HEK293T (cell line): ENCODE results near the gene RPS25.
"Not testable (repeated sequence)": the region's sequence is repeated elsewhere in the genome, so short reads cannot be mapped to it uniquely, and the experiment has no call there.

Experiments used
- CTCF ChIA-PET: fragments of 350-600 bp; formaldehyde crosslinking; extraction: SDS; loops from one replicate; lab custom pipeline; 2021; ENCODE audit warnings: antibody characterized with exemption, inconsistent platforms; lab: Yijun Ruan, JAX
- POLR2A ChIA-PET: fragments of 350-600 bp; formaldehyde crosslinking; extraction: SDS; loops from one replicate; lab custom pipeline; 2020; ENCODE audit warnings: antibody characterized with exemption, inconsistent platforms; lab: Yijun Ruan, JAX
- DNase-seq: peaks from one replicate; pipeline ENCODE4 v3.0.0; 2012; ENCODE audit warnings: mixed read lengths; ENCODE audit errors: extremely low spot score
- ARNT ChIP-seq: fragments of 450-650 bp; IDR thresholded peaks from 2 replicates; pipeline ENCODE4 v1.6.1; 2017; ENCODE audit warnings: mild to moderate bottlenecking
- BHLHE40 ChIP-seq: fragments of 450-650 bp; IDR thresholded peaks from 2 replicates; pipeline ENCODE4 v1.6.1; 2016; ENCODE audit warnings: mild to moderate bottlenecking, moderate library complexity, borderline replicate concordance
- CTBP1 ChIP-seq: fragments of 450-650 bp; IDR thresholded peaks from 2 replicates; pipeline ENCODE4 v1.6.1; 2016; ENCODE audit warnings: borderline replicate concordance
- ELF4 ChIP-seq: fragments of 450-650 bp; IDR thresholded peaks from 2 replicates; pipeline ENCODE4 v1.6.1; 2017; ENCODE audit warnings: antibody characterized with exemption
- FOXA1 ChIP-seq: fragments of 450-650 bp; IDR thresholded peaks from 2 replicates; pipeline ENCODE4 v1.6.1; 2016; ENCODE audit warnings: mild to moderate bottlenecking
- FOXK2 ChIP-seq: fragments of 450-650 bp; IDR thresholded peaks from 2 replicates; pipeline ENCODE4 v1.6.1; 2016; ENCODE audit warnings: mild to moderate bottlenecking
- FOXM1 ChIP-seq: fragments of 450-650 bp; IDR thresholded peaks from 2 replicates; pipeline ENCODE4 v1.6.1; 2017; ENCODE audit warnings: mild to moderate bottlenecking, borderline replicate concordance
- HDGF ChIP-seq: fragments of 450-650 bp; IDR thresholded peaks from 2 replicates; pipeline ENCODE4 v1.6.1; 2017; ENCODE audit warnings: antibody characterized with exemption, borderline replicate concordance
- L3MBTL2 ChIP-seq: fragments of 450-650 bp; conservative IDR thresholded peaks from 2 replicates; pipeline ENCODE4 v1.6.1; 2016; ENCODE audit warnings: mild to moderate bottlenecking
- LEF1 ChIP-seq: fragments of 450-650 bp; IDR thresholded peaks from 2 replicates; pipeline ENCODE4 v1.6.1; 2017; ENCODE audit warnings: mild to moderate bottlenecking, borderline replicate concordance
- NFRKB ChIP-seq: fragments of 450-650 bp; IDR thresholded peaks from 2 replicates; pipeline ENCODE4 v1.6.1; 2016; ENCODE audit warnings: mild to moderate bottlenecking, moderate library complexity
- SP1 ChIP-seq: fragments of 450-650 bp; IDR thresholded peaks from 2 replicates; pipeline ENCODE4 v1.6.1; 2017
- SUZ12 ChIP-seq: fragments of 450-650 bp; IDR thresholded peaks from 2 replicates; pipeline ENCODE4 v1.6.1; 2016; ENCODE audit warnings: mild to moderate bottlenecking
- TARDBP ChIP-seq: fragments of 450-650 bp; IDR thresholded peaks from 2 replicates; pipeline ENCODE4 v1.6.1; 2016
- ZNF384 ChIP-seq: fragments of 450-650 bp; IDR thresholded peaks from 2 replicates; pipeline ENCODE4 v1.6.1; 2016
- TF ChIP-seq, protein P1 (sequence below): fragments of 450-650 bp; IDR thresholded peaks from 2 replicates; pipeline ENCODE4 v1.6.1; 2016

The RPS25 gene

DNA sequence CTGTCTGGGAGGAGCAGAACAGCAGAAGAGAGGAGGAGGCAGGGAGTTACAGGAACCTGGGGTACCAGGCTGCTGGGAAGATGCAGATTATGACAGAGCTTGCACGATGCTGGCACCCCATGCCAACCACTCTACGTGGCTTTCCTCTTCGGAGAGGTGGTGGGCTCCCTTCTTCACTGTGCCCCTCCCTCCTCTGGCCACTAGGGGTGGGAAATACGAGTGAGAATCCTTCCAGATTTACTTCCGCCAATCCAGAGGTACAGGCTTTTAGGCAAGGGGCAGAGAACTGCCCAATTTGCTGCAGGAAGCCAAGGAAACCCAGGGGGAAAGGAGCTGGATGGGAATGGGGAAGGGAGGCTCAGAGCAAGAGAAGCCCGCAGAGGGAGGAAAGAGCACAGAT lies 26.6 kb upstream of the RPS25 start:
- TF ChIP-seq, protein P1, sequence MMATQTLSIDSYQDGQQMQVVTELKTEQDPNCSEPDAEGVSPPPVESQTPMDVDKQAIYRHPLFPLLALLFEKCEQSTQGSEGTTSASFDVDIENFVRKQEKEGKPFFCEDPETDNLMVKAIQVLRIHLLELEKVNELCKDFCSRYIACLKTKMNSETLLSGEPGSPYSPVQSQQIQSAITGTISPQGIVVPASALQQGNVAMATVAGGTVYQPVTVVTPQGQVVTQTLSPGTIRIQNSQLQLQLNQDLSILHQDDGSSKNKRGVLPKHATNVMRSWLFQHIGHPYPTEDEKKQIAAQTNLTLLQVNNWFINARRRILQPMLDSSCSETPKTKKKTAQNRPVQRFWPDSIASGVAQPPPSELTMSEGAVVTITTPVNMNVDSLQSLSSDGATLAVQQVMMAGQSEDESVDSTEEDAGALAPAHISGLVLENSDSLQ, result no peak
- no peak for TF ChIP-seq FOXA1
- TF ChIP-seq ARNT, result no peak
- CTCF ChIA-PET, result no interaction called here
- peak; percentile 39 for DNase-seq
- POLR2A ChIA-PET, result no interaction called here

DNA sequence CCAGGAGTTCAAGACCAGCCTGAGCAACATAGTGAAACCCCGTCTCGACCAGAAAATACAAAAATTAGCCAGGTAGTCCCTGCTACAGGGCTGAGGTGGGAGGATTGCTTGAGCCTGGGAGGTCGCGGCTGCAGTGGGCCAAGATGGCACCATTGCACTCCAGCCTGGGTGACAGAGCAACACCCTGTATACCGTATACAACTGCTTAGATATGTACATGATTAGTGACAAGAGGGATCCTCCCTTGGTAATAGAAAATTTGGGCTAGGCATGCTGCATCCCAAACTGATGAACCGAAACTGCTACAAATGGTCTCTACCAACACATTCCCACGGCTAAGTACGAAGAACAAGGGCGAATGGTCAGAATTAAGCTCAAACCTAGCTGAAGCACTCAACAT lies 24.8 kb upstream of the RPS25 start:
- ChIA-PET CTCF (interaction anchor here (1.0 kb wide), 1 partner anchor 12 kb away, joined by 6 read pairs; the partner anchor contains the start of gene SLC37A4), POLR2A (interaction anchor here (1.4 kb wide), 1 partner anchor 19 kb away, joined by 3 read pairs; no protein-coding TSS in a partner anchor)
- TF ChIP-seq FOXK2, result no peak
- no peak for TF ChIP-seq SP1
- TF ChIP-seq, protein P1, result no peak
- no peak for TF ChIP-seq BHLHE40
- TF ChIP-seq HDGF, result no peak
- TF ChIP-seq TARDBP, result no peak
- TF ChIP-seq CTBP1, result no peak
- TF ChIP-seq L3MBTL2, result no peak
- TF ChIP-seq LEF1, result no peak
- TF ChIP-seq NFRKB, result no peak
- no peak for TF ChIP-seq FOXA1
- TF ChIP-seq ZNF384, result no peak
- TF ChIP-seq SUZ12, result no peak
- TF ChIP-seq ARNT, result no peak
- DNase-seq, result no peak

DNA sequence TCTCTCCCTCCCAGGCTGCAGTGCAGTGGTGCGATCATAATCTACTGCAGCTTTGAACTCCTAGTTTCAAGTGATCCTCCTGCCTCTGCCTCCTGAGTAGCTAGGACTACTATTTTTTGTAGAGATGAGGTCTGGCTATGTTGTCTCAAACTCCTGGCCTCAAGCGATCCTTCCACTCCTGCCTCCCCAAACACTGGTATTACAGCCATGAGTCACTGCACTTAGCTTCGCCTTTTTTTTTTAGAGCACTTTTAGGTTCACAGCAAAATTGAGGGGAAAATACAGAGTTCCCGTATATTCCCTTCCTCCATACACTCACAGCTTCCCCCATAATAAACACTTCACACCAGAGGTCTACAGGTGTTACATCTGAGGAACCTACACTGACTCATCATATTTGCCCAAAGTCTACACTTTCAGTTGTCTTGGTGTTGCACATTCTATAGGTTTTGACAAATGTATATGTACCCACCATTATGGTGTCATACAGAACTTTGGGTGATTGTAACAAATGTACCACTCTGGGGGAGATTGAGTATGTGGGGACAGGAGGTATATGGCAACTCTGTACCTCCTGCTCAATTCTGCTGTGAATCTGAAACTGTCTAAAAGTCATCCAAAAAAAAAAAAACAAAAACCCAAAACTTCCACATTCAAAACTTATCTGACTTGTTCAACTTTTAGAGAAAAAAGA lies 23.8 kb upstream of the RPS25 start:
- POLR2A ChIA-PET, result no interaction called here
- CTCF ChIA-PET, result no interaction called here
- DNase-seq, result no peak
- TF ChIP-seq CTBP1 (no peak), NFRKB (no peak), SP1 (no peak), L3MBTL2 (no peak), FOXM1 (no peak), BHLHE40 (no peak), ZNF384 (no peak), FOXA1 (no peak), ELF4 (no peak), ARNT (no peak), FOXK2 (no peak), SUZ12 (no peak), LEF1 (no peak), TARDBP (no peak)
- TF ChIP-seq, protein P1, result no peak

DNA sequence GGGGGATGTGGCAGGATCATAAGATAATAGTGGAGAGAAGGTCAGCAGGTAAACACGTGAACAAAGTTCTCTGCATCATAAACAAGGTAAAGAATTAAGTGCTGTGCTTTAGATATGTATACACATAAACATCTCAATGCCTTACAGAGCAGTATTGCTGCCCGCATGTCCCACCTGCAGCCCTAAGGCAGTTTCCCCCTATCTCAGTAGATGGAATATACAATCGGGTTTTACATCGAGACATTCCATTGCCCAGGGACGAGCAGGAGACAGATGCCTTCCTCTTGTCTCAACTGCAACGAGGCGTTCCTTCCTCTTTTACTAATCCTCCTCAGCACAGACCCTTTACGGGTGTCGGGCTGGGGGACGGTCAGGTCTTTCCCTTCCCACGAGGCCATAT lies 21.3 kb upstream of the RPS25 start:
- DNase-seq, CTCF ChIA-PET, POLR2A ChIA-PET: not testable (repeated sequence)

DNA sequence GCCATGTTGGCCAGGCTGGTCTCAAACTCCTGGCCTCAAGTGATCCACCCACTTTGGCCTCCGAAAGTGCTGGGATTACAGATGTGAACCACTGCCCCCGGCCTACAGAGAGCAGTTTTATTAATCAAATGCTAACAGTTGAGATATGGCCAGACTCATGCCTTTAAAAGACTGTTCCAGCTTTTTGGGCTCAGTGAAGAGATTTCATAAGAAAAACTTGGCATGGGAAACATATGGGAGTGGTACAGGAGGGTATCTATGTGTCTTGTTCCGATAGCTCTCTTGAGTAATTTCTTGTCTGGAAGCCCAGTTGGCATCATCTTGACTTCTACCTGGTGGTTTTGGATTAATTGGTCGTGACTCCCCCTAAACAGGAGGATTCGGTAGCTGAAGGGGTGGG lies 20.7 kb upstream of the RPS25 start:
- TF ChIP-seq BHLHE40, result no peak
- TF ChIP-seq SP1, result no peak
- no peak for TF ChIP-seq ELF4
- no peak for TF ChIP-seq FOXK2
- no peak for TF ChIP-seq TARDBP
- no peak for TF ChIP-seq FOXM1
- TF ChIP-seq CTBP1, result no peak
- TF ChIP-seq HDGF, result no peak
- TF ChIP-seq, protein P1, result no peak
- TF ChIP-seq FOXA1, result no peak
- TF ChIP-seq SUZ12, result no peak
- no peak for TF ChIP-seq ZNF384
- TF ChIP-seq NFRKB, result no peak
- CTCF ChIA-PET, result no interaction called here
- no peak for DNase-seq
- POLR2A ChIA-PET, result no interaction called here

DNA sequence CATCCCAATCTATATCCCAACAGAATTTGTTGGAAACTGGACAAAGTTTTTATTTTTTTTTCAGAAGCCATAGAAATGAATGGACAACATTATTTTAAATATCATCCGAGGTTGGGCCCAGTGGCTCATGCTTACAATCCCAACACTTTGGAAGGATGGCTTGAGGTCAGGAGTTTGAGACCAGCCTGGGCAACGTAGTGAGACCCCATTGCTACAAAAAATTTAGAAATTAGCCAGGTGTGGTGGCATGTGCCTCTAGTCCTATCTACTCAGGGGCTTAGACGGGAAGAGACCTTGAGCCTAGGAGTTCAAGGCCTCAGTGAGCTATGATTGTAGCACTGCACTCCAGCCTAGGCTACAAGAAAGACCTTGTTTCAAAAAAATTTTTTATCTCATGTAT lies 16.7 kb upstream of the RPS25 start:
- POLR2A ChIA-PET, result no interaction called here
- TF ChIP-seq SP1 (no peak), ELF4 (no peak), ZNF384 (no peak)
- CTCF ChIA-PET, result interaction anchor here (0.8 kb wide), 1 partner anchor 13 kb away, joined by 3 read pairs; no protein-coding TSS in a partner anchor
- DNase-seq, result no peak

DNA sequence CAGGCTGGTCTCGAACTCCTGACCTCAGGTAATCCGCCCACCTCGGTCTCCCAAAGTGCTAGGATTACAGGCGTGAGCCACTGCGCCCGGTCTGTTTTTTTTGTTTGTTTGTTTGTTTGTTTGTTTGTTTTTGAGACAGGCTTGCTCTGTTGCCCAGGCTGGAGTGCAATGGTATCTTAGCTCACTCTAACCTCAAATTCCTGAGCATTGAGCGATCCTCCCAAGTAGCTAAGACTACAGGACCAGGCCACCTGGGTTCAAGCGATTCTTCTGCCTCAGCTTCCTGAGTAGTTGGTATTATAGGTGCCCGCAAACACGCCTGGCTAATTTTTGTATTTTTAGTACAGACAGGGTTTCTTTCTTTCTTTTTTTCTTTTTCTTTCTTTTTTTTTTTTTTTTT lies 15.3 kb upstream of the RPS25 start:
- POLR2A ChIA-PET, result interaction anchor here (3.0 kb wide), 1 partner anchor 23 kb away, joined by 9 read pairs; the partner anchor contains the start of gene HYOU1
- CTCF ChIA-PET, result not testable (repeated sequence)

More for the DNA sequence above, 15.3 kb upstream of the RPS25 start:
- DNase-seq, result not testable (repeated sequence)
